ENCODE measurements around the gene CATSPERB.
"Not testable (repeated sequence)": the region's sequence is repeated elsewhere in the genome, so short reads cannot be mapped to it uniquely, and the experiment has no call there.

Gene CATSPERB

GRCh38 chr14:91548108-91548507, 183.8 kb downstream of the CATSPERB start:
- DNase-seq (ENCODE audit: low read depth in 1 of 2, low spot score in 1 of 2) = peak in 1 of 2 experiments; percentile 24
- no peak for TF ChIP-seq JUND (IDR thresholded peaks at IDR 0.05; ENCODE audit: low read depth)
- in situ Hi-C loops (cut with HindIII; ENCODE audit: low pct_unique_long_range_greater_than_20kb, low sequenced_read_pairs) = no loop called here

GRCh38 chr14:91545946-91546716, 185.8 kb downstream of the CATSPERB start:
- TF ChIP-seq JUND (IDR thresholded peaks at IDR 0.05; ENCODE audit: low read depth) = no peak
- peak in 1 of 2 experiments; percentile 36 for DNase-seq (ENCODE audit: low read depth in 1 of 2, low spot score in 1 of 2)
- in situ Hi-C loops (cut with HindIII; ENCODE audit: low pct_unique_long_range_greater_than_20kb, low sequenced_read_pairs) = no loop called here

GRCh38 chr14:91545204-91545603, 186.7 kb downstream of the CATSPERB start:
- in situ Hi-C loops (cut with HindIII; ENCODE audit: low pct_unique_long_range_greater_than_20kb, low sequenced_read_pairs) = no loop called here
- no peak for DNase-seq (ENCODE audit: low read depth in 1 of 2, low spot score in 1 of 2)
- no peak for TF ChIP-seq JUND (IDR thresholded peaks at IDR 0.05; ENCODE audit: low read depth)

- in situ Hi-C loops (cut with HindIII; ENCODE audit: low pct_unique_long_range_greater_than_20kb, low sequenced_read_pairs) = no loop called here
Measured at GRCh38 chr14:91536327-91536726, 195.6 kb downstream of the CATSPERB start.

GRCh38 chr14:91534059-91534458, 197.8 kb downstream of the CATSPERB start:
- in situ Hi-C loops (cut with HindIII; ENCODE audit: low pct_unique_long_range_greater_than_20kb, low sequenced_read_pairs); DNase-seq (ENCODE audit: low read depth in 1 of 2, low spot score in 1 of 2): not testable (repeated sequence)

More at GRCh38 chr14:91536327-91536726, 195.6 kb downstream of the CATSPERB start:
- DNase-seq (ENCODE audit: low read depth in 1 of 2, low spot score in 1 of 2) = no peak
- TF ChIP-seq JUND (IDR thresholded peaks at IDR 0.05; ENCODE audit: low read depth) = no peak

- no peak for DNase-seq (ENCODE audit: low read depth in 1 of 2, low spot score in 1 of 2)
- TF ChIP-seq JUND (IDR thresholded peaks at IDR 0.05; ENCODE audit: low read depth) = no peak
- in situ Hi-C loops (cut with HindIII; ENCODE audit: low pct_unique_long_range_greater_than_20kb, low sequenced_read_pairs) = no loop called here
Measured at GRCh38 chr14:91533623-91534022, 198.3 kb downstream of the CATSPERB start.
